T1000 (cell line): ENCODE data around the gene INO80D.
"Not testable (repeated sequence)": the region's sequence is repeated elsewhere in the genome, so short reads cannot be mapped to it uniquely, and the experiment has no call there.

Source experiments
- DNase-seq: peaks from one replicate; lab custom pipeline; 2025; ENCODE audit warnings: mixed read lengths; lab: John Stamatoyannopoulos, UW

INO80D gene

GRCh38 chr2:206031162-206031784 lies 54.7 kb downstream of the INO80D start:
- DNase-seq, result no peak

GRCh38 chr2:206028101-206028500 lies 57.9 kb downstream of the INO80D start:
- no peak for DNase-seq

GRCh38 chr2:206023183-206023582 lies 62.8 kb downstream of the INO80D start:
- no peak for DNase-seq

GRCh38 chr2:206020171-206020570 lies 65.8 kb downstream of the INO80D start:
- DNase-seq, result no peak

GRCh38 chr2:206015746-206016145 lies 70.2 kb downstream of the INO80D start:
- DNase-seq, result not testable (repeated sequence)

GRCh38 chr2:206011795-206012194 lies 74.2 kb downstream of the INO80D start:
- no peak for DNase-seq

GRCh38 chr2:206011018-206011614 lies 74.9 kb downstream of the INO80D start:
- no peak for DNase-seq

GRCh38 chr2:206004004-206004693 lies 81.8 kb downstream of the INO80D start:
- DNase-seq, result no peak

- DNase-seq, result no peak
Measured at GRCh38 chr2:206002440-206002839, 83.5 kb downstream of the INO80D start.

GRCh38 chr2:206001912-206002311 lies 84.1 kb downstream of the INO80D start:
- DNase-seq, result no peak

GRCh38 chr2:206000776-206001175 lies 85.2 kb downstream of the INO80D start:
- DNase-seq, result no peak

- DNase-seq, result no peak
Measured at GRCh38 chr2:205998583-205998982, 87.4 kb downstream of the INO80D start.

- no peak for DNase-seq
Measured at GRCh38 chr2:205996161-205996560, 89.8 kb downstream of the INO80D start.

GRCh38 chr2:205995260-205995659 lies 90.7 kb downstream of the INO80D start:
- DNase-seq, result no peak

GRCh38 chr2:205994344-205994743 lies 91.6 kb downstream of the INO80D start:
- DNase-seq, result no peak

- no peak for DNase-seq
Measured at GRCh38 chr2:205990104-205990503, 95.9 kb downstream of the INO80D start.

- DNase-seq, result no peak
Measured at GRCh38 chr2:205989271-205990071, 96.5 kb downstream of the INO80D start.

- DNase-seq, result not testable (repeated sequence)
Measured at GRCh38 chr2:205988681-205989080, 97.3 kb downstream of the INO80D start.

GRCh38 chr2:205988274-205988673 lies 97.7 kb downstream of the INO80D start:
- DNase-seq, result no peak

GRCh38 chr2:205986334-205986733 lies 99.6 kb downstream of the INO80D start:
- DNase-seq, result not testable (repeated sequence)

GRCh38 chr2:205984381-205984780 lies 101.6 kb downstream of the INO80D start:
- DNase-seq, result no peak

- peak; percentile 21 for DNase-seq
Measured at GRCh38 chr2:205982776-205983327, 103.1 kb downstream of the INO80D start.
